WTC11 (cell line): Measurements from ENCODE around the gene ERLEC1. TPM values are rescaled to one million over a fixed set of nuclear protein-coding genes. Genes with fewer than 3 reads are reported as not detected.

ENCODE experiments used
- ATAC-seq: fragments of 200-7000 bp; cut with Tn5 transposase; 2 replicates; pipeline ENCODE4 v1.10.0; 2021; ENCODE audit warnings: mild to moderate bottlenecking, moderate library complexity
- CTCF ChIA-PET: fragments of 300-600 bp; sonication (Branson Sonifier 250); formaldehyde crosslinking; loops from one replicate; lab custom pipeline; 2021; ENCODE audit warnings: antibody characterized with exemption; lab: Charles Lee
- POLR2A ChIA-PET: fragments of 350-600 bp; sonication (Branson Sonifier 250); formaldehyde crosslinking; loops from one replicate; lab custom pipeline; 2021; ENCODE audit warnings: antibody characterized with exemption; lab: Charles Lee
- DNase-seq: peaks from one replicate; pipeline ENCODE4 v3.0.0; 2021; ENCODE audit warnings: low spot score
- H3K27ac Mint-ChIP-seq: 2 replicates; pipeline ENCODE4 v1.8.0; 2021; ENCODE audit warnings: mixed read lengths
- H3K27me3 Mint-ChIP-seq: 2 replicates; pipeline ENCODE4 v1.8.0; 2021; ENCODE audit warnings: low read depth, mild to moderate bottlenecking, moderate library complexity, mixed read lengths
- H3K36me3 Mint-ChIP-seq: 2 replicates; pipeline ENCODE4 v1.8.0; 2021; ENCODE audit warnings: mixed read lengths
- H3K4me1 Mint-ChIP-seq: 2 replicates; pipeline ENCODE4 v1.8.0; 2022; ENCODE audit warnings: mixed read lengths
- H3K4me3 Mint-ChIP-seq: 2 replicates; pipeline ENCODE4 v1.8.0; 2021; ENCODE audit warnings: mild to moderate bottlenecking, moderate library complexity, mixed read lengths
- H3K9me3 Mint-ChIP-seq: 2 replicates; pipeline ENCODE4 v1.8.0; 2021; ENCODE audit warnings: mixed read lengths
- E2F5 ChIP-seq: sonication (generic); formaldehyde crosslinking; IDR thresholded peaks from 2 replicates; pipeline ENCODE4 v1.8.1; 2022; ENCODE audit warnings: mild to moderate bottlenecking, moderate library complexity, missing genetic modification reagents
- ELF4 ChIP-seq: sonication (generic); formaldehyde crosslinking; IDR thresholded peaks from 2 replicates; pipeline ENCODE4 v1.8.1; 2022; ENCODE audit warnings: low read depth, mild to moderate bottlenecking, moderate library complexity, missing genetic modification reagents
- ESRRA ChIP-seq: sonication (generic); formaldehyde crosslinking; IDR thresholded peaks from 2 replicates; pipeline ENCODE4 v1.8.1; 2022; ENCODE audit warnings: mild to moderate bottlenecking, missing genetic modification reagents, borderline replicate concordance
- GTF2I ChIP-seq: fragments of 250-450 bp; sonication (Bioruptor Pico); conservative IDR thresholded peaks from 2 replicates; pipeline ENCODE4 v1.4.0; 2021; ENCODE audit warnings: mild to moderate bottlenecking
- JUN ChIP-seq: sonication (generic); formaldehyde crosslinking; IDR thresholded peaks from 2 replicates; pipeline ENCODE4 v1.8.0; 2023; ENCODE audit warnings: mild to moderate bottlenecking, missing genetic modification reagents
- NFYB ChIP-seq: sonication (generic); formaldehyde crosslinking; conservative IDR thresholded peaks from 2 replicates; pipeline ENCODE4 v1.8.0; 2022; ENCODE audit warnings: low read depth, missing genetic modification reagents
- NR3C1 ChIP-seq: sonication (generic); formaldehyde crosslinking; conservative IDR thresholded peaks from 2 replicates; pipeline ENCODE4 v1.8.1; 2023; ENCODE audit warnings: low read depth, mild to moderate bottlenecking, missing genetic modification reagents
- OVOL2 ChIP-seq: fragments of 250-450 bp; sonication (Bioruptor Pico); IDR thresholded peaks from 2 replicates; pipeline ENCODE4 v1.9.0; 2021; ENCODE audit warnings: mild to moderate bottlenecking, borderline replicate concordance
- RELA ChIP-seq: sonication (generic); formaldehyde crosslinking; IDR thresholded peaks from 2 replicates; pipeline ENCODE4 v1.8.1; 2022; ENCODE audit warnings: missing genetic modification reagents, mild to moderate bottlenecking, borderline replicate concordance
- SMAD3 ChIP-seq: sonication (generic); formaldehyde crosslinking; IDR thresholded peaks from 2 replicates; pipeline ENCODE4 v1.8.0; 2022; ENCODE audit warnings: missing genetic modification reagents, mild to moderate bottlenecking, borderline replicate concordance
- ZMAT4 ChIP-seq: fragments of 250-450 bp; sonication (Bioruptor Pico); IDR thresholded peaks from 2 replicates; pipeline ENCODE4 v1.9.0; 2021; ENCODE audit warnings: mild to moderate bottlenecking
- ZNF281 ChIP-seq: sonication (generic); formaldehyde crosslinking; IDR thresholded peaks from 2 replicates; pipeline ENCODE4 v1.8.0; 2023; ENCODE audit warnings: mild to moderate bottlenecking, missing genetic modification reagents
- ZNF512 ChIP-seq: sonication (generic); formaldehyde crosslinking; IDR thresholded peaks from 2 replicates; pipeline ENCODE4 v1.8.1; 2022; ENCODE audit warnings: missing genetic modification reagents, borderline replicate concordance
- total RNA-seq: library from RNA; stranded (reverse); gene quantifications from 3 replicates; pipeline ENCODE4 v1.2.3, GENCODE V29; 2021
- TF ChIP-seq, protein P1 (sequence below): fragments of 250-450 bp; sonication (Bioruptor Pico); IDR thresholded peaks from 2 replicates; pipeline ENCODE4 v1.9.0; 2021; ENCODE audit warnings: mild to moderate bottlenecking
- TF ChIP-seq, protein P2 (sequence below): sonication (generic); formaldehyde crosslinking; IDR thresholded peaks from 2 replicates; pipeline ENCODE4 v1.8.1; 2023; ENCODE audit warnings: mild to moderate bottlenecking, missing genetic modification reagents
- TF ChIP-seq, protein P3 (sequence below): sonication (generic); formaldehyde crosslinking; IDR thresholded peaks from 2 replicates; pipeline ENCODE4 v1.8.0; 2023; ENCODE audit warnings: missing genetic modification reagents, mild to moderate bottlenecking, borderline replicate concordance

The ERLEC1 gene
- total RNA-seq, 1 experiment from 2014 or later: 26.5 TPM

DNA sequence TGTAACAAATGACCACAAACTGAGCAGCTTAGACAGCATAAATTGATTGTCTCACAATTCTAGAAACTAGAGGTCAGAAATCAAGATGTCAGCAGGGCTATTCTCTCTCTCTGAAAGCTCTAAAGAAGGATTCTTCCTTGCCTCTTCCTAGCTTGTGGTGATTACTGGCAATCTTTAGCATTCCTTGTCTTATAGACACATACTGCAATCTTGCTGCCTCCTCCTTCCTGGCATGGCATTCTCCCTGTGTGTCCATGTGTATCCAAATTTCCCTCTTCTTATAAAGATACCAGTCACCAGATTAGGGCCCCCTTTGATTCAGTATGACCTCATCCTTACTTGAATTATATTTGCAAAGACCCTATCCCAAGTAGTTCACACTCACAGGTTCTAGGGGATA, 2.4 kb upstream of the ERLEC1 start:
- TF ChIP-seq NR3C1 (CRISPR knock-in tag): no peak
- TF ChIP-seq ZMAT4: no peak
- no peak for TF ChIP-seq NFYB
- TF ChIP-seq, protein P1, sequence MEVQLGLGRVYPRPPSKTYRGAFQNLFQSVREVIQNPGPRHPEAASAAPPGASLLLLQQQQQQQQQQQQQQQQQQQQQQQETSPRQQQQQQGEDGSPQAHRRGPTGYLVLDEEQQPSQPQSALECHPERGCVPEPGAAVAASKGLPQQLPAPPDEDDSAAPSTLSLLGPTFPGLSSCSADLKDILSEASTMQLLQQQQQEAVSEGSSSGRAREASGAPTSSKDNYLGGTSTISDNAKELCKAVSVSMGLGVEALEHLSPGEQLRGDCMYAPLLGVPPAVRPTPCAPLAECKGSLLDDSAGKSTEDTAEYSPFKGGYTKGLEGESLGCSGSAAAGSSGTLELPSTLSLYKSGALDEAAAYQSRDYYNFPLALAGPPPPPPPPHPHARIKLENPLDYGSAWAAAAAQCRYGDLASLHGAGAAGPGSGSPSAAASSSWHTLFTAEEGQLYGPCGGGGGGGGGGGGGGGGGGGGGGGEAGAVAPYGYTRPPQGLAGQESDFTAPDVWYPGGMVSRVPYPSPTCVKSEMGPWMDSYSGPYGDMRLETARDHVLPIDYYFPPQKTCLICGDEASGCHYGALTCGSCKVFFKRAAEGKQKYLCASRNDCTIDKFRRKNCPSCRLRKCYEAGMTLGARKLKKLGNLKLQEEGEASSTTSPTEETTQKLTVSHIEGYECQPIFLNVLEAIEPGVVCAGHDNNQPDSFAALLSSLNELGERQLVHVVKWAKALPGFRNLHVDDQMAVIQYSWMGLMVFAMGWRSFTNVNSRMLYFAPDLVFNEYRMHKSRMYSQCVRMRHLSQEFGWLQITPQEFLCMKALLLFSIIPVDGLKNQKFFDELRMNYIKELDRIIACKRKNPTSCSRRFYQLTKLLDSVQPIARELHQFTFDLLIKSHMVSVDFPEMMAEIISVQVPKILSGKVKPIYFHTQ (CRISPR knock-in tag): no peak
- TF ChIP-seq GTF2I: no peak
- TF ChIP-seq, protein P2, sequence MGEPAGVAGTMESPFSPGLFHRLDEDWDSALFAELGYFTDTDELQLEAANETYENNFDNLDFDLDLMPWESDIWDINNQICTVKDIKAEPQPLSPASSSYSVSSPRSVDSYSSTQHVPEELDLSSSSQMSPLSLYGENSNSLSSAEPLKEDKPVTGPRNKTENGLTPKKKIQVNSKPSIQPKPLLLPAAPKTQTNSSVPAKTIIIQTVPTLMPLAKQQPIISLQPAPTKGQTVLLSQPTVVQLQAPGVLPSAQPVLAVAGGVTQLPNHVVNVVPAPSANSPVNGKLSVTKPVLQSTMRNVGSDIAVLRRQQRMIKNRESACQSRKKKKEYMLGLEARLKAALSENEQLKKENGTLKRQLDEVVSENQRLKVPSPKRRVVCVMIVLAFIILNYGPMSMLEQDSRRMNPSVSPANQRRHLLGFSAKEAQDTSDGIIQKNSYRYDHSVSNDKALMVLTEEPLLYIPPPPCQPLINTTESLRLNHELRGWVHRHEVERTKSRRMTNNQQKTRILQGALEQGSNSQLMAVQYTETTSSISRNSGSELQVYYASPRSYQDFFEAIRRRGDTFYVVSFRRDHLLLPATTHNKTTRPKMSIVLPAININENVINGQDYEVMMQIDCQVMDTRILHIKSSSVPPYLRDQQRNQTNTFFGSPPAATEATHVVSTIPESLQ: no peak
- no peak for TF ChIP-seq ELF4 (CRISPR knock-in tag)
- TF ChIP-seq ESRRA (CRISPR knock-in tag): no peak
- no peak for TF ChIP-seq ZNF281
- no peak for TF ChIP-seq RELA (CRISPR knock-in tag)
- no peak for TF ChIP-seq ZNF512 (CRISPR knock-in tag)
- TF ChIP-seq SMAD3 (CRISPR knock-in tag): no peak
- TF ChIP-seq OVOL2 (CRISPR knock-in tag): no peak
- TF ChIP-seq E2F5: no peak
- TF ChIP-seq, protein P3, sequence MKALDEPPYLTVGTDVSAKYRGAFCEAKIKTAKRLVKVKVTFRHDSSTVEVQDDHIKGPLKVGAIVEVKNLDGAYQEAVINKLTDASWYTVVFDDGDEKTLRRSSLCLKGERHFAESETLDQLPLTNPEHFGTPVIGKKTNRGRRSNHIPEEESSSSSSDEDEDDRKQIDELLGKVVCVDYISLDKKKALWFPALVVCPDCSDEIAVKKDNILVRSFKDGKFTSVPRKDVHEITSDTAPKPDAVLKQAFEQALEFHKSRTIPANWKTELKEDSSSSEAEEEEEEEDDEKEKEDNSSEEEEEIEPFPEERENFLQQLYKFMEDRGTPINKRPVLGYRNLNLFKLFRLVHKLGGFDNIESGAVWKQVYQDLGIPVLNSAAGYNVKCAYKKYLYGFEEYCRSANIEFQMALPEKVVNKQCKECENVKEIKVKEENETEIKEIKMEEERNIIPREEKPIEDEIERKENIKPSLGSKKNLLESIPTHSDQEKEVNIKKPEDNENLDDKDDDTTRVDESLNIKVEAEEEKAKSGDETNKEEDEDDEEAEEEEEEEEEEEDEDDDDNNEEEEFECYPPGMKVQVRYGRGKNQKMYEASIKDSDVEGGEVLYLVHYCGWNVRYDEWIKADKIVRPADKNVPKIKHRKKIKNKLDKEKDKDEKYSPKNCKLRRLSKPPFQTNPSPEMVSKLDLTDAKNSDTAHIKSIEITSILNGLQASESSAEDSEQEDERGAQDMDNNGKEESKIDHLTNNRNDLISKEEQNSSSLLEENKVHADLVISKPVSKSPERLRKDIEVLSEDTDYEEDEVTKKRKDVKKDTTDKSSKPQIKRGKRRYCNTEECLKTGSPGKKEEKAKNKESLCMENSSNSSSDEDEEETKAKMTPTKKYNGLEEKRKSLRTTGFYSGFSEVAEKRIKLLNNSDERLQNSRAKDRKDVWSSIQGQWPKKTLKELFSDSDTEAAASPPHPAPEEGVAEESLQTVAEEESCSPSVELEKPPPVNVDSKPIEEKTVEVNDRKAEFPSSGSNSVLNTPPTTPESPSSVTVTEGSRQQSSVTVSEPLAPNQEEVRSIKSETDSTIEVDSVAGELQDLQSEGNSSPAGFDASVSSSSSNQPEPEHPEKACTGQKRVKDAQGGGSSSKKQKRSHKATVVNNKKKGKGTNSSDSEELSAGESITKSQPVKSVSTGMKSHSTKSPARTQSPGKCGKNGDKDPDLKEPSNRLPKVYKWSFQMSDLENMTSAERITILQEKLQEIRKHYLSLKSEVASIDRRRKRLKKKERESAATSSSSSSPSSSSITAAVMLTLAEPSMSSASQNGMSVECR (CRISPR knock-in tag): no peak
- TF ChIP-seq JUN (CRISPR knock-in tag): no peak
- TF ChIP-seq, all 79 proteins: peak for 0
- Mint-ChIP-seq H3K4me1 (peaks cover 44% of the 10 kb centered on the region), H3K27ac (peak overlapping the region; percentile 27), H3K9me3 (no peaks in the 10 kb centered on the region), H3K36me3 (peaks cover 18% of the 10 kb centered on the region), H3K27me3 (no peaks in the 10 kb centered on the region), H3K4me3 (peak overlapping the region; percentile 98)
- POLR2A ChIA-PET: no interaction called here
- DNase-seq (no peak), ATAC-seq (no peak)
- CTCF ChIA-PET: no interaction called here
